GM12878 (cell line): ENCODE data around the gene PTGER4. TPM values are rescaled to one million over a fixed set of nuclear protein-coding genes. Genes with fewer than 3 reads are reported as not detected.

Experiments used
- ATAC-seq: fragments of 200-7000 bp; cut with Tn5 transposase; 3 replicates; pipeline ENCODE4 v1.9.1; 2020; ENCODE audit warnings: mild to moderate bottlenecking, moderate library complexity
- BruUV-seq: library from RNA; stranded (reverse); fragments of 400-500 nt; replicated peaks from 2 replicates; lab custom pipeline; 2021; lab: Mats Ljungman, UMichigan
- CTCF ChIA-PET: fragments of 300-600 bp; sonication (Branson Sonifier 250); formaldehyde crosslinking; extraction: SDS; loops from one replicate; lab custom pipeline; 2021; ENCODE audit warnings: inconsistent platforms; lab: Yijun Ruan, JAX
- POLR2A ChIA-PET: fragments of 350-600 bp; formaldehyde crosslinking; extraction: SDS; loops from one replicate; lab custom pipeline; 2021; ENCODE audit warnings: inconsistent platforms; lab: Charles Lee
- RAD21 ChIA-PET: fragments of 300-600 bp; sonication (Branson Sonifier 250); formaldehyde crosslinking; loops from one replicate; lab custom pipeline; 2023; ENCODE audit warnings: antibody characterized with exemption; ENCODE audit not compliant: unreplicated experiment; lab: Charles Lee
- SMC1A ChIA-PET: fragments of 300-600 bp; sonication (Branson Sonifier 250); formaldehyde crosslinking; loops from one replicate; lab custom pipeline; 2023; ENCODE audit not compliant: unreplicated experiment, uncharacterized antibody; lab: Charles Lee
- DNase-seq: peaks from one replicate; pipeline ENCODE4 v3.0.0-alpha.2; 2011; ENCODE audit warnings: low read depth, low spot score
- FAIRE-seq: peaks from 3 replicates; lab custom pipeline; 2011; peaks lifted over from hg19 to GRCh38; lab: Jason Lieb, UNC
- H2AFZ ChIP-seq: 2 replicates; pipeline ENCODE4 v1.6.0; 2011; ENCODE audit warnings: low read depth, low read length, control low read depth; ENCODE audit not compliant: control insufficient read depth
- H3K27ac ChIP-seq: 2 replicates; pipeline ENCODE4 v1.5.1; 2011; ENCODE audit warnings: control low read depth; ENCODE audit not compliant: control insufficient read depth, insufficient read depth
- H3K27me3 ChIP-seq, 2 experiments: replicated peaks in 1 of 2; 2 replicates each; pipeline versions ENCODE4 v1.6.0 to v1.6.1; 2011; ENCODE audit warnings: low read length in 1 of 2; ENCODE audit not compliant: control insufficient read depth in 2 of 2, insufficient read depth in 2 of 2
- H3K36me3 ChIP-seq, 2 experiments: 2 replicates each; pipeline ENCODE4 v1.5.1; 2011; ENCODE audit warnings: low read length in 1 of 2; ENCODE audit not compliant: control insufficient read depth in 2 of 2, insufficient read depth in 2 of 2
- H3K4me1 ChIP-seq: 2 replicates; pipeline ENCODE4 v1.6.1; 2011; ENCODE audit warnings: mild to moderate bottlenecking, low read length, moderate library complexity, mixed read lengths; ENCODE audit not compliant: control insufficient read depth, insufficient read depth
- H3K4me2 ChIP-seq: 2 replicates; pipeline ENCODE4 v1.6.0; 2011; ENCODE audit warnings: control low read depth; ENCODE audit not compliant: control insufficient read depth, insufficient read depth
- H3K4me3 ChIP-seq: fragments of 200-600 bp; sonication (generic); 2 replicates; pipeline ENCODE4 v1.5.1; 2016
- H3K79me2 ChIP-seq: 2 replicates; pipeline ENCODE4 v1.6.0; 2011; ENCODE audit warnings: low read length; ENCODE audit not compliant: control insufficient read depth, insufficient read depth
- H3K9ac ChIP-seq: 2 replicates; pipeline ENCODE4 v1.8.0; 2011; ENCODE audit warnings: low read length, control low read depth, mixed read lengths; ENCODE audit not compliant: control insufficient read depth, insufficient read depth
- H3K9me3 ChIP-seq: replicated peaks from 3 replicates; pipeline ENCODE4 v1.5.1; 2011; ENCODE audit warnings: mild to moderate bottlenecking, low read length; ENCODE audit not compliant: control insufficient read depth, insufficient read depth
- H4K20me1 ChIP-seq: 2 replicates; pipeline ENCODE4 v1.6.0; 2011; ENCODE audit not compliant: control insufficient read depth, insufficient read depth
- ASH2L ChIP-seq: fragments of 300-600, 200-600 bp; sonication (generic); IDR thresholded peaks from 2 replicates; pipeline ENCODE4 v1.6.1; 2017; ENCODE audit warnings: low read depth, mild to moderate bottlenecking, borderline replicate concordance
- ATF7 ChIP-seq: fragments of 450-650 bp; IDR thresholded peaks from 2 replicates; pipeline ENCODE4 v1.6.1; 2016; ENCODE audit warnings: low read depth, mild to moderate bottlenecking
- BACH1 ChIP-seq: fragments of 450-650 bp; IDR thresholded peaks from 2 replicates; pipeline ENCODE4 v1.6.1; 2017; ENCODE audit warnings: mild to moderate bottlenecking, borderline replicate concordance
- BHLHE40 ChIP-seq, 2 experiments: fragments of 450-650 bp in 1 of 2; IDR thresholded peaks; 2 replicates each; pipeline ENCODE4 v1.6.1; 2011 to 2017; ENCODE audit warnings: low read depth in 2 of 2, borderline replicate concordance in 1 of 2, improper control_type of control experiment in 1 of 2, low read length in 1 of 2, mild to moderate bottlenecking in 1 of 2
- CBX5 ChIP-seq: sonication (generic); IDR thresholded peaks from 2 replicates; pipeline ENCODE4 v1.6.1; 2016; ENCODE audit warnings: low read depth, moderate library complexity, mild to moderate bottlenecking, inconsistent platforms
- FOS ChIP-seq: IDR thresholded peaks from 3 replicates; pipeline ENCODE4 v1.6.1; 2011; ENCODE audit warnings: borderline replicate concordance; ENCODE audit not compliant: insufficient read length; ENCODE audit errors: extremely low read depth
- NR2C1 ChIP-seq: fragments of 450-650 bp; IDR thresholded peaks from 2 replicates; pipeline ENCODE4 v1.6.1; 2017; ENCODE audit warnings: antibody characterized with exemption, mild to moderate bottlenecking, moderate library complexity
- RELA ChIP-seq: fragments of 450-650 bp; IDR thresholded peaks from 2 replicates; pipeline ENCODE4 v1.8.0; 2014; ENCODE audit warnings: borderline replicate concordance; ENCODE audit not compliant: partially characterized antibody
- SUPT20H ChIP-seq: IDR thresholded peaks from 2 replicates; pipeline ENCODE4 v1.6.1; 2011; ENCODE audit warnings: low read depth, mild to moderate bottlenecking, low read length, moderate library complexity, borderline replicate concordance; ENCODE audit not compliant: control insufficient read depth
- ZZZ3 ChIP-seq: IDR thresholded peaks from 2 replicates; pipeline ENCODE4 v1.6.1; 2011; ENCODE audit warnings: low read depth; ENCODE audit not compliant: control insufficient read depth, insufficient read length
- WGBS: methylation state at CpG from one replicate; pipeline ENCODE4 v1.1.6; 2016; ENCODE audit warnings: low lambda C conversion rate; ENCODE audit not compliant: insufficient replicate concordance, insufficient coverage; ENCODE audit errors: missing lambda C conversion rate; 5-methylcytosine and 5-hydroxymethylcytosine counted together
- in situ Hi-C: fragments of 300-500 bp; cut with MboI; formaldehyde crosslinking; loops from 9 replicates; pipeline ENCODE4 v1.14.3; 2018; ENCODE audit warnings: mixed read lengths
- intact Hi-C: fragments of 100-400 bp; cut with micrococcal nuclease; formaldehyde crosslinking; loops from one replicate; pipeline ENCODE4 v1.14.2; 2022; ENCODE audit not compliant: unreplicated experiment
- polyA plus RNA-seq, 11 experiments: library from polyadenylated mRNA; depleted of rRNA in 4 of 11; unstranded in 6 of 11; stranded (reverse) in 5 of 11; fragments of >200 nt; fragmentation: Nextera tagmentation in 4 of 11; fragmentation: Illumina TruSeq in 1 of 11; extraction: Ambion mirVana in 4 of 11; extraction: Trizol in 1 of 11; gene quantifications; 1 replicate in 1 of 11; 2 replicates in 10 of 11; pipeline versions ENCODE4 v1.2.1 to v1.2.3, GENCODE V29; 2011 to 2016; ENCODE audit warnings: inconsistent platforms in 2 of 11, missing spikeins in 2 of 11, low read depth in 1 of 11
- total RNA-seq, 4 experiments: library from RNA; depleted of rRNA in 3 of 4; stranded (reverse); fragments of >200 nt in 3 of 4; fragmentation: Illumina TruSeq in 1 of 4; extraction: Trizol in 1 of 4; gene quantifications; 2 replicates each; pipeline versions ENCODE4 v1.2.1 to v1.2.3, GENCODE V29; 2013 to 2021
- TF ChIP-seq, protein P1 (sequence below): fragments of 450-650 bp; IDR thresholded peaks from 2 replicates; pipeline ENCODE4 v1.6.1; 2017; ENCODE audit warnings: borderline replicate concordance
- TF ChIP-seq, protein P2 (sequence below): IDR thresholded peaks from 2 replicates; pipeline ENCODE4 v1.6.1; 2012; ENCODE audit warnings: low read length, inconsistent platforms

The PTGER4 gene
- total and polyA plus RNA-seq, 10 of the 15 experiments (the other 5 are each of a cell fraction or from before 2014, with no cell fraction given) = 0.15 to 3.7 (median 0.62) TPM

DNA sequence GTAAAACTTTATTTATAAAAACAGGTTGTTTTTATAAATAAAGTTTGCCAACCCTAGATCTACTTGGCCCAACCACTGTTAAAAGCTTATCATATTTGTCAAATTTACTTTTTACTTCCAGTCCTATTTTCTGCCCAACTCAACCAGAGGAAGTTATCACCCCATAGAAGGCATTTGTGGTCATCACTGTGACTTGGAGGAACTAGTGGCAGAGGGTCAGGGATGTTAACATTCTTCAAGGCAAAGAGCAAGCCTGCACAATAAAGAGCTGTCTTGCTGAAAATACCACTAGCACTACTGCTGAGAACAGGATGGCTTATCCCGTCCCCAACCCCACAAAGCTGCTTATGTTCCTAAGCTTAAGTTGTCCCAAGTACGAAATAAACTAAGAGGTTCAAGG is 53.7 kb downstream of the PTGER4 start (continued):
- TF ChIP-seq, protein P1, sequence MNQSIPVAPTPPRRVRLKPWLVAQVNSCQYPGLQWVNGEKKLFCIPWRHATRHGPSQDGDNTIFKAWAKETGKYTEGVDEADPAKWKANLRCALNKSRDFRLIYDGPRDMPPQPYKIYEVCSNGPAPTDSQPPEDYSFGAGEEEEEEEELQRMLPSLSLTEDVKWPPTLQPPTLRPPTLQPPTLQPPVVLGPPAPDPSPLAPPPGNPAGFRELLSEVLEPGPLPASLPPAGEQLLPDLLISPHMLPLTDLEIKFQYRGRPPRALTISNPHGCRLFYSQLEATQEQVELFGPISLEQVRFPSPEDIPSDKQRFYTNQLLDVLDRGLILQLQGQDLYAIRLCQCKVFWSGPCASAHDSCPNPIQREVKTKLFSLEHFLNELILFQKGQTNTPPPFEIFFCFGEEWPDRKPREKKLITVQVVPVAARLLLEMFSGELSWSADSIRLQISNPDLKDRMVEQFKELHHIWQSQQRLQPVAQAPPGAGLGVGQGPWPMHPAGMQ = no peak
- no peak for TF ChIP-seq ATF7
- TF ChIP-seq ASH2L = no peak
- TF ChIP-seq ZZZ3 = no peak
- no peak for TF ChIP-seq BHLHE40 (IDR thresholded peaks at IDR 0.05; ENCODE audit: borderline replicate concordance in 1 of 2, low read depth in 2 of 2, low read length in 1 of 2)
- TF ChIP-seq RELA = no peak
- TF ChIP-seq NR2C1 = no peak
- TF ChIP-seq SUPT20H = no peak
- TF ChIP-seq, protein P2, sequence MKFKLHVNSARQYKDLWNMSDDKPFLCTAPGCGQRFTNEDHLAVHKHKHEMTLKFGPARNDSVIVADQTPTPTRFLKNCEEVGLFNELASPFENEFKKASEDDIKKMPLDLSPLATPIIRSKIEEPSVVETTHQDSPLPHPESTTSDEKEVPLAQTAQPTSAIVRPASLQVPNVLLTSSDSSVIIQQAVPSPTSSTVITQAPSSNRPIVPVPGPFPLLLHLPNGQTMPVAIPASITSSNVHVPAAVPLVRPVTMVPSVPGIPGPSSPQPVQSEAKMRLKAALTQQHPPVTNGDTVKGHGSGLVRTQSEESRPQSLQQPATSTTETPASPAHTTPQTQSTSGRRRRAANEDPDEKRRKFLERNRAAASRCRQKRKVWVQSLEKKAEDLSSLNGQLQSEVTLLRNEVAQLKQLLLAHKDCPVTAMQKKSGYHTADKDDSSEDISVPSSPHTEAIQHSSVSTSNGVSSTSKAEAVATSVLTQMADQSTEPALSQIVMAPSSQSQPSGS = no peak

DNA sequence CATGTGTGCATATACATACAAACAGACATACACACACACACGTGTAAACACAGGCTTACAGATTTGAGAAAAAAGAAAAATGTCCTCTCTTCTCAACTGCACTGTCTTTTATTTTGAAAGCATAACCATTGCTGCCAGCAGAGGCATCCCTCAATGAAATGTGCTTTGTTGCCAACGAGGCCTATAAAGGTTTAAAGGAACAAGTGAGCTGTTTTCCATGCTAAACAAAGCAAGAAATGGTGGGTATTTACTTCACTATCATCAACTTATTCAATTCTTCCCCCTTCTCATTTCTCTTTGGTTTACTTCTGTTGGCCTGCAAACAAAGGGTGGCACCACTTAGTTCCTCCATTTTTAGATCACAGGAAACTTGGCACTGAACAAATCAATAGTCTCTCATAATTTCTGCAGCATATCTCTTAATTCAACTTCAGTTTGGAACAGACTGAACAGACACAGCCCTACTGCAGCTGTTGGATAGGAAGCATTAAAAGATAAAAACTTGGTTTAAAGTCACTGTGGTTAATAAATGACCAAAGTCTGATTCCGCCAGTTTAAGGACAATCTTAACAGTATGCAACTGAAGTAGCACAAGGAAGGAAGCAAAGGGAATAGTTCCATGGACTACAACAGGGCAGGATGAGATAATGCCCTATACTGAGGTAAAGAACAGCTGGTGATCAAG is 54.3 kb downstream of the PTGER4 start:
- POLR2A ChIA-PET = interaction anchor here (0.5 kb wide), 1 partner anchor 17 kb away, joined by 6 read pairs; no protein-coding TSS in a partner anchor
- Histone ChIP-seq H3K9me3 (no peaks in the 10 kb centered on the region), H3K9ac (no peak overlapping the region)

More for the DNA sequence above, 54.3 kb downstream of the PTGER4 start:
- ChIA-PET CTCF (interaction anchor here (0.6 to 3.1 kb wide), 9 partner anchors 14 to 1159 kb away, joined by 3 to 10 read pairs (median 4); no protein-coding TSS in a partner anchor), RAD21 (interaction anchor here (0.5 to 1.0 kb wide), 3 partner anchors 8 to 785 kb away, joined by 3 read pairs; no protein-coding TSS in a partner anchor), SMC1A (interaction anchor here (0.9 to 2.5 kb wide), 5 partner anchors 9 to 785 kb away, joined by 3 to 10 read pairs (median 3); no protein-coding TSS in a partner anchor)
- H4K20me1 ChIP-seq = no peaks in the 10 kb centered on the region
- ATAC-seq = no peak
- WGBS = 71% methylated on average over 3 of the region's 3 CpGs
- no peak overlapping the region for H2AFZ ChIP-seq
- H3K4me2 ChIP-seq = no peak overlapping the region
- no peak for FAIRE-seq
- H3K27ac ChIP-seq = no peak overlapping the region
- no peak overlapping the region for H3K4me3 ChIP-seq
- H3K36me3 ChIP-seq = no peaks in the 10 kb centered on the region
- H3K27me3 ChIP-seq = no peaks in the 10 kb centered on the region
- H3K4me1 ChIP-seq = no peaks in the 10 kb centered on the region
- no peak for TF ChIP-seq CBX5
- no peak for TF ChIP-seq BACH1
- no peak for TF ChIP-seq FOS
- intact Hi-C loops = no loop called here
- no peak for DNase-seq
- in situ Hi-C loops = no loop called here
- H3K79me2 ChIP-seq = no peaks in the 10 kb centered on the region
- BruUV-seq = no TSS peak
